GM18520 (cell line): ENCODE results near the gene DNAJB6.
"Not testable (repeated sequence)": the region's sequence is repeated elsewhere in the genome, so short reads cannot be mapped to it uniquely, and the experiment has no call there.

Experiments used
- ATAC-seq: cut with Tn5 transposase; IDR thresholded peaks from one replicate; pipeline ENCODE4 v1.9.1; 2021; ENCODE audit not compliant: unreplicated experiment

The DNAJB6 gene

DNA sequence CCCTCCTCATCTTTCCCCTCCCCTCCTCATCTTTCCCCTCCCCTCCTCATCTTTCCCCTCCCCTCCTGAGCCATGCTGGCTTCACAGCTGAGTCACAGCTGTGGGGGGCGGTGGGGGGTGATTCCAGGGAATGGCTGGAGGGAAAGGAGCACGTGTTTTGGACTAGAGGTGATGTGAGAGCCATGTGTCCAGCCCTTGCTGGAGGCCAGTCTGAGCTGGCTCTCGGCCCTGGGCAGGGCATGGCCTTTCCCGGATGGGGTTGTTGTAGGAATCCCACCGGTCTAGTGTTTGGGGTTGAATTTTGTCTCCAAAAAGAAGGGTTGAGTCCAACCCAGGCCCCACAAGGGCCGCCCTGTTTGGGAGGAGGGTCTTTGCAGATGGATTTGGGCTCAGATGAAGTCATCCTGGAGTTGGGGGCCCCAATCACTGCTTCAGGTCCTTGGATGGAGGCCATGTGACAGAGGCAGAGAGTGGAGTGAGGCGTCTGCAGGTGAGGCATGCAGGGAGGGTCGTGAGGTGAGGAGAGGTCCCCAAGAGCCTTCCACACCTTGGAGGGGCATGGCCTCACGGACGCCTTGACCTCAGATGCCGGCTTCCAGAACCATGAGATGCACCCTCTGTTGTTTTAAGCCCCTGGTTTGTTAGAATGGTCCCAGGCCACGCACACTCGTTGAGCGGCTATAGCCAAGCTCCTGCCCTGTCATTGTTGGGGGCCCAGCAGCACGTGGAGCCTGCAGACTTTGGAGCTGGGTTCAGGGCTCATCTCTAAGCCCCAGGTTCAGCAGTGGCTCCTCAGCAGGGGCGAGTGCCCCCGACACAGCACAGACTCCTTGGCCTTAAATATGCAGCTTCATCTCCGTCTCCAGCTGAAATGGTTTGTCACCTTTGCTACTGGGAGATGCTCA, 101.6 kb downstream of the DNAJB6 start:
- no peak for ATAC-seq

DNA sequence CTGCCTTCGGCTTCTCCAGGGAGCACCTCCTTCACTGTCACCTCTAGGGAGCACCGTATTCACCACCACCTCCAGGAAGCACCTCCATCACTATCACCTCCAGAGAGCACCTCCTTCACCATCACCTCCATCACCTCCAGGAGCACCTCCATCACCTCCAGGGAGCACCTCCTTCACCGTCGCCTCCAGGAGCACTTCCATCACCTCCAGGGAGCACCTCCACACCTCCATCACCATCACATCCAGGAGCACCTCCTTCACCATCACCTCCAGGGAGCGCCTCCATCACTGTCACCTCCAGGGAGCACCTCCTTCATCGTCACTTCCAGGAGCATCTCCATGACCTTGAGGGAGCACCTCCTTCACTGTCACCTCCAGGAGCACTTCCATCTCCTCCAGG, 102.3 kb downstream of the DNAJB6 start:
- ATAC-seq, result no peak

DNA sequence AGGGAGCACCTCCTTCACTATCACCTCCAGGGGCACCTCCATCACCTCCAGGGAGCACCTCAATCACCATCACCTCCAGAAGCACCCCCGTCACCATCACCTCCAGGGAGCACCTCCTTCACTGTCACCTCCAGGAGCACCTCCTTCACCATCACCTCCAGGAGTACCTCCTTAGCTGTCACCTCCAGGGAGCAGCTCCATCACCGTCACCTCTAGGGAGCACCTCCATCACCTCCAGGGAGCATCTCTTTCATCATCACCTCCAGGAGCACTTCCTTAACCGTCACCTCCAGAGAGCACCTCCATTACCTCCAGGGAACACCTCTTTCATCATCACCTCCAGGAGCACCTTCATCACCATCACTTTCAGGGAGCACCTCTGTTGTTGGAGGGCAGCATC, 103.0 kb downstream of the DNAJB6 start:
- ATAC-seq, result no peak

DNA sequence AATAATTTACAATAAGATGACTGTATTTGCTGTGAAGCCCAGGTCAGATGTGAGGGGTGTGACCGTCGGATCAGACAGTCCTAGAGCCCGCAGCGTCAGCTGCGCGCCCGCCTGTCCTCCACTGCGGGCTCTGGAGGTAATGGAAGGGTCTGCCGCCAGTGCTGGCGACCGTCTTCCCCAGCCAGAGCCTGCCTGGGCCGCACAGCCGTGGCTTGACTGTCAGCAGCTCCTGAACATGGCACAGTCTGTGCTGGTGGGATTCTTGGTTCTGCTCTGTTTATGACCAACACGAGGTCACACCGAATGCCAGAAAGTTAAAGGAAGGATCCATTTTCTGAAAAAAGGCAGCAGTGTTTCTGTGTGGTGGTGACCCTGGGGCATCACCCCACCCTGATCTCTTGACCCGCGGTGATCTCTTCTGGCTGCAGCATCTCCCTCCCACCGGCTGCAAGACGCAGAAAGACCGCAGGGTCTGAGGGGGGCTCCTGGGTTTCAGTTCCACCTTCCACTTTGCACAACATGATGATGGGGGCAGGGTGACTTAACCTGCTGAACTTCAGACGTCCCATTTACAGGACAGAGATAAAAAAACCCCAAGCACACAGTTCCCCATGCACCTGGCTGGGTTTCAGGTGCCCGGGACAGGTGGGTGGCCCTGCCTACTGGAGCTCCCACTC, 103.7 kb downstream of the DNAJB6 start:
- ATAC-seq, result no peak

DNA sequence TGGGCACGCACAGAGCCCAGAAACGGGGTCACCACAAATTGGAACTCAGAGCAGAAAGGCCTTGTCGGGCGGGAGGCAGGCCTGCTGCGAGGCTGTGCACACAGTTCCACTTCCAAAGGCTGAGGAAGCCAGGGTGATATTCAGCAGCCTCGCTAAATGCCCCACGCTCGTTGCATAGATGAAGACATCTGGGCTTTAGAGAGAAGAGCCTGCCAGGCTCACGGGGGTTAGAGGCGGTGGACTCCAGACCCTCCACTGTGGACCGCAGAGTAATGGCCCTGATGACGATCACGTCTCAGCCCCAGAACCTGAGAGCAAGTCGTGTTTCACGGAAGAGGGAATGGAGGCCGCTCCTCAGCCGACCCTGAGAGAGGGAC, 104.2 kb downstream of the DNAJB6 start:
- ATAC-seq, result no peak

DNA sequence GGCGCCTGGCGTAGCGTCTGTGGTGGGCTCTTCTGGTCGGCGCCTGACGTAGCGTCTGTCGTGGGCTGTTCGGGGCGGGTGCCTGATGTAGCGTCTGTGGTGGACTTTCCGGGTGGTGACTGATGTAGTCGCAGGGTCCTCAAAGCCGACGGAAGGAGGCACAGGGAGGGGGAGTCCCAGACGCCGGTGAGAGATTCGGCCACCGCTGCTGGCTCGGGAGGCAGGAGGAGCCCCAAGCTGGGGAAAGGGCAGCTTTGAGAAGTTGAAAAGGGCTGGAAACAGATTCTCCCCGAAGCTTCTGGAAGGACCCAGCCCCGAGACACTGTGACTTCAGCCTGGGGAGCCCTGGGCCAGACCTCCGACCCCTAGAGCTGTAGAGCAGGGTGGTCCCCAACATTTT, 105.7 kb downstream of the DNAJB6 start:
- ATAC-seq, result no peak

DNA sequence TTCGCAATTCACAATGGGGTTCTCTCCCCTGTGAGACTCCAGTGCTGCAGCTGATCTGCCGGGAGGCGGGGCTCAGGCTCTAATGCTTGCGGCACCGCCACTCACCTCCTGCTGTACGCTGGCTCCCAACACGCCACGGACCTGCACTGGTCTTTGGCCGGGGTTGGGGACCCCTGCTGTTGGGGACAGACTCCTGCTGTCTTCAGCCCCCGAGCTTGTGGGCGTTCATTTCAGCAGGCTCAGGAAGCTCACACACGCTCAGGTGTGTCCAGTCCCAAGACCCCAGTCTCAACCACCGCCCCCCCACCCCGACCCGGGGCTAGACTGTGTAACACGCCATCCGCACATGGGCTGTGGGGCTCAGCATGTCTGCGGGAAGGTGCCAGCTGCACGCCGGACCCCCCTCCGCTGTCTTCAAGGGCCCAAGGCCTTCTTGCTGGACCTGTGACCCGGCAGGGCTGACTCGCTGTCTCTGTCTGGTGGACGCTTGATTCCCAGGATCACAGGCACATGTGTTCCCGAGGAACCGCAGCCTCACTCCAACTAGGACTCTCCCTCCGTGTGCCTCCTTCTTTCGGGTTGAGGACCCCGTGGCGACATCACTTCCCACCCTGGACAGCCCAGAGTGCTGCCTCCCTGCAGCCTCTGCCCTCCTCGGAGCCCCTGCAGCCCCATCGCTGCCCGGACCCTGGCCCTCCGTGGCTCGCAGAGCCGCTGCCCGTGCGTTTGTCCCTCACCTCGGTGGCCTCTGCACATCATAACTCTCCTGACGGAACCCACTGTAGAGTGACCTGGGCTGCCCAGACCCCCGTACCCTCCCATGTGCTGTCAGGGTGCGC, 106.4 kb downstream of the DNAJB6 start:
- no peak for ATAC-seq

DNA sequence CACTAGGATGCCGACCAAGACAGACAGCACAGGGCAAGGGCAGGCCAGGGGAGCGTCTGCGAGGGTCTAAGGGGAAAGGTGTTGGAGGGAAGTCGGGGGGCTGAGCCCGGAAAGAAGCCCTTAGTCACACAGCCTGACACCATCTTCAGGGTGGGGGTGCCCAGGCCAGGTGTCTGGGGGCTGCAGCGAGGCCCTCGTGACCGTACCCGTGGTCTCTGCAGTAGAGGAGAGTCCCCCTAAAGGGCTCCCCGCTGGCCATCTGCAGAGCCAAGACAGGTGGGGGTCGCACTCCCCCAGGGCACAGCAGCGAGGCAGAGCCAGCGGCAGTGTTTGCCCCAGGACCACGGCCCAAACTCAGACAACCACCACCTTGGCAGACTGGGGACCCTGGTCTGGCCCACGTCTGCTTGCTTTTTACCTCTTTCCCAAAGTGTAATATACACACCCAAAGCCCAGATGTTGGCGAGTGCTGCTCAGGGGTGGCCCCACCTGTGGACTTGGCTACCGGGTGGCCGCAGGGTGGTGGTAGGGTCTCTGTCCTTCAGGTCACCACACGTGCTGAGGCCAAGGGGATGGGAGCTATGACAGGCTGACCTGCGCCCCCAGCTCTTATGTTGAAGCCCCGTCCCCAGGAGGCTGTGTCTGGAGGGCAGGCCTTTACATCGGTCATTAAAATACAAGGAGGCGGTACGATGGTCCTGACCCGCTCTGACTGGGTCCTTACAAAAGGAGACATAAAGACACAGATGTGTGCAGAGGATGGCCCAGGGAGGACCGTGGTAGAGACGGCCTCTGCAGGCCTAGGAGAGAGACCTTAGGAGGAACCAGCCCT, 107.4 kb downstream of the DNAJB6 start:
- no peak for ATAC-seq

DNA sequence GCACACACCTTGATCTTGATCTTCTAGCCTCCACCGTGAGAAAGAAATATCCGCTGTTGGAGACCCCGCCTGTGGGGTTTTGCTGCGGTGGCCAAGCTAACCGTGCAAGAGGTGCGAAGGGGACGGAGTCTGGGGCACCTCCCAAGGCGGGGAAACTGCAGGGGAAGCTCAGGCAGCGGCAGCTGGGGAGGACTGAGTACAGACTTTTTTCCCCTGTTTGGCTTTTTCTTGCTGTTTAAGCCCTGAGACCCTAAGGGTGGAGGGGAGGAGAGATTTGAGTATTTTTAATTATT, 108.0 kb downstream of the DNAJB6 start:
- no peak for ATAC-seq

DNA sequence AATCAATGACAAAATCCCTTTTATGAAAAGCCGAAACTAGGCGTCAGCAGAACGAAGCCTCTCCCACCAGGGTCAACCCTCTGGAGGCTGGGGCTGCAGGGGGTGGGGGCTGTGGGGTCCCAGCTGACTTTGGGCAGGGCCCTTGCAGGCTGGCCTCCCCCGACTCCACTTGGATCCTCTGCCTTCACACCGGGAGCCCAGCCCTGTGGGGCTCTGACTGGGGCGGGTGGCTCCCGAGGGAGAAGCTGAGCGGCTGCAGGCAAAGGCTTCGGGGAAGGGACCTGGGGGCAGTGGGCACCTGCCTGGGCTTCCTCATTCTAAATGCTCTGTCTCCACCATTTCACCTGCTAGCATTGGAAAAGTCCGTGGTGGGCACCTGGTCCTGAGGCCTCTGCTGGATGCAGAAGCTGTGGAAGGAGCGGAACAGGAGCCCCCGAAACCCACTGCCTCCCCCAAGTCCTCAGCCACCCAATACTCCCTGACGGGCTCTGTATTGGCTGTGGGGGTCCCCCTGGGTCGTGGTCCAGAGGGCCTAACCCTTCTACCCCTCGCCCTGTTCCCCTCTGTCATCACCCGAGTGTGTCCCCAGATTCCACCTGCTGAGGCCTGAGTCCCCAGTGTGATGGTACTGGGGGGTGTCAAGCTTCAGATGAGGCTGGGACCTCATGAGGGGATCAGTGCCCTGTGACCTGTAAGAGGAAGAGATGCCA, 108.6 kb downstream of the DNAJB6 start:
- ATAC-seq, result no peak

DNA sequence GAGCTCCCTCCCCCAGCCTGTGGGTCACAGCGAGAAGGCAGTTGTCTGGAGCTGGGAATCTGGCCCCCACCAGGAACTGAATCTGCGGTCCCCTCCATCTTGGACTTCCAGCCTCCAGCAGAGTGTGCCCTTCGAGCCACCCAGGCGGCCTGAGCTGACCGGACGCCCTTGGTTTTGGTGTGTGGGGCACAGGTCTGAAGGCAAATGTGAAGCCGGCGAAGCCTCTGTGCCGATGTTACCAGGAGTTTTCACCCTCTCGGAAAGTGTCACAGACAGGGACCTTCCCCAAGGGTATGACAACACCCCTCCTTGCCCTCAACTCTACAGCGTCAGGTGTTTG, 109.1 kb downstream of the DNAJB6 start:
- no peak for ATAC-seq

DNA sequence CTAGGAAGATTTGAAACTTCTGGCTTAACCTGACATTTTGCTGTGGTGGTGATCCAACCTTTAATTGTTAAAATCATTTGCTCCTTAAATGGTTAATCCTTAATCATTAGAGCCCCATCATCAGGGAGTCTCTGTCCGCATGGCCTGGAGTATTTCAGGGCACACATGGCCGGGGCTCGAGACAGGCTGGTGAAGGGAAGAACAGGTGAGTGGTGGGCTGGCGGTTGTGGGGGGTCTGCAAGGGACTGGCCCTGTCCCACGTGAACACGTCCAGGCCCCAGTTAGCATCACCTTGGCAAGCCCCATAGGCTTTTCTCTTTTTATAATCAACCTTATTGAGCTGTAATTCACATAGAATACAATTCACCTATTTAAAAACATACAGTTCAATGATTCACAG, 109.5 kb downstream of the DNAJB6 start:
- no peak for ATAC-seq

DNA sequence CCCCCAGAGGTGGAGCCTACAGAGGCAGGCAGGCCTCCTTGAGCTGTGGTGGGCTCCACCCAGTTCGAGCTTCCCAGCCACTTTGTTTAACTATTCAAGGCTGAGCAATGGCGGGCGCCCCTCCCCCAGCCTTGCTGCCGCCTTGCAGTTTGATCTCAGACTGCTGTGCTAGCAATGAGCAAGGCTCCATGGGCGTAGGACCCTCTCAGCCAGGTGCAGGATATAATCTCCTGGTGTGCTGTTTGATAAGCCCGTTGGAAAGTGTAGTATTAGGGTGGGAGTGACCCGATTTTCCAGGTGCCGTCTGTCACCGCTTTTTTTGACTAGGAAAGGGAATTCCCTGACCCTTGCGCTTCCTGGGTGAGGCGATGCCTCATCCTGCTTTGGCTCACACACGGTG, 117.2 kb downstream of the DNAJB6 start:
- ATAC-seq, result not testable (repeated sequence)

DNA sequence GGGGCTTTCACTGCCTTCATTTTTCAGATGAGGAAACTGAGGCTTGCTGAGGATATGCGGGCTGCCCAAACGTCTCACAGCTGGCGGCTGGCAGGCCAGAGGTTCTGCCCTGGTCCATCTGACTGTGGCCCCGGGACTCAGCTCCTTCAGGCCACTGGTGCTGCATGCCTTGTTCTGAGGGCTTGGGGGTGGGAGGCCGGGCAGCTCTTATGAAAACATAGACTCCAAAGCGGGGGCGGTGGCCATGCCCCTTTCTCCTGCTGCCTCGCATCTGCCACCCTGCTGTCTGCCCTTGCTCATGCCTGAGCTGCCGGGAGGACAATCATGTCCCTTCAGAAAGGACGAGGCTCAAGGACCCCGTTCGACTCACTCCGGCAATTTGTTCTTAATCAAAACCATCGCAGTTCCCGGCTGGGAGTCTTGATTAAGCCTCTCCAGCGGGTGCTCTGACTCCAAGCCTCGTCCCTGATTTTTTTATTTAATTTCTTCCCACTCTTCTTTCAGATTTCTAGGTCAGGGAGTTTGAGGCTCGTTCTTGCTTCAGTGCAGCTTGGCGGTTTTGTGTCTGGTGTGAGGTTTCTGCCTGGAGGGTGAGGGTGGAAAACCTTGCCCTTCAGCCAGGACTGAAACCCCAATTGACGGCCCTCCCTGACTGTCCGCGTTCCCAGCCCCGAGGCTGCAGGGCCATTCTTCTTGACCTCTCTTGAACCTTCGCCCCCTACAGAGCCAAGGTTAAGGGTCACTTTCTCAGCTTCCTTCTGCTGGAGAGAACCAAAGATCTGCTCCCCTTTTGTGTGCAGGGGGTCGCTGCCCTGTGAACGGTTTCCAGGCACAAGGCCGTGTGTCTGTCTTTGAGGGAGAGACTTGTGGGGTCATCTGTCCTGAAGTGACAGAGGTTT, 120.8 kb downstream of the DNAJB6 start:
- no peak for ATAC-seq

DNA sequence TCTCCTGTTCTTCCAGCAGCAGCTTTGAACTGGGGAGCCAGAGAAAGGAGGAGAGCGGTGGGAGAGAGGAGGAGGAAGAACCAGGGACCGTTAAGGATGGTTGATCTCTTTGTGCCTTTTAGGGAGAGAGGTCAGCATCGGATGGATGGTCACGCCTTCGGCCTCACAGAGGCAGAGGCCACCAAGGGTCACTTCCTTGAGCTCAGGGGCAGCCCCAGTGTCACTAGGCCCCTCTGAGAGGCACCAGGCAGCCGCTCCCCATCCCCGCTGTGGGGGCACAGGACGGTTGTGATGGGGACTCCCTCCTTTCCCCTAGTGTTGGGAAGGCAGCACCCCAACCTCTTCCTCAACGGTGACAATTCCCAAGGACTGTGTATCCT, 121.4 kb downstream of the DNAJB6 start:
- no peak for ATAC-seq

DNA sequence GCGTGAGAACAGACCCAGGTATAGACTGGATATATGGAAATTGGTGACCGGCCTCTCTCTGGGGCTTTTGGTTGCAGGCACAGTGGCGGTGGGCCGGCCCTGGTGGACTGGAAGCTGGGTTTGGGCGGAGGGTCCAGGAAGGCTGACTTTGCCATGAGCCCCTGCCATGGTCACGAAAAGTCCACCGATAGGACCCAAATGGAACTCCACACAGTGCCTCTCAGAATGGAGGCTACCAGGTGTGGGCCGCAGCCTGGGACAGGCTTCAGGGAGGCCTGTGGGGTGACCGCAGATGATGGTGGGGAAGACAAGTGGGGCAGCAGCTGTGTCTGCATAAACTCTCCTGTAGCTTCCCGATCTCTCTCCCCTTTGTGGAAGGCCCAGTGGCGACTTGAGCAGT, 123.2 kb downstream of the DNAJB6 start:
- ATAC-seq, result no peak

DNA sequence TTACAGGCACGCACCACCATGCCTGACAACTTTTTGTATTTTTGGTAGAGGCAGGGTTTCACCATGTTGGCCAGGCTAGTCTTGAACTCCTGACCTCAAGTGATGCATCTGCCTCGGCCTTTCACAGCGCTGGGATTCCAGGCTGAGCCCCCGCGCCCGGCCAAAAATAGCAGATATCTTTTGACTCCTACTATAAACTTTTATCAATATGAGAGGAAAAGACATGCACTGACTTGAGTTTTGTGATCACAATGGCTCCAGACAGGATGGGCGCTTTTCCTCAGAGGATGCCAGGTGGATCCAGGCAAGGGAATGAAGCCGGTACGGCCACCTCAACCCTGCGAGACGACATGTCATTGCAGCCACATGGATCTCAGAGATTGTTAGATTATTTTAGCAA, 123.9 kb downstream of the DNAJB6 start:
- no peak for ATAC-seq

DNA sequence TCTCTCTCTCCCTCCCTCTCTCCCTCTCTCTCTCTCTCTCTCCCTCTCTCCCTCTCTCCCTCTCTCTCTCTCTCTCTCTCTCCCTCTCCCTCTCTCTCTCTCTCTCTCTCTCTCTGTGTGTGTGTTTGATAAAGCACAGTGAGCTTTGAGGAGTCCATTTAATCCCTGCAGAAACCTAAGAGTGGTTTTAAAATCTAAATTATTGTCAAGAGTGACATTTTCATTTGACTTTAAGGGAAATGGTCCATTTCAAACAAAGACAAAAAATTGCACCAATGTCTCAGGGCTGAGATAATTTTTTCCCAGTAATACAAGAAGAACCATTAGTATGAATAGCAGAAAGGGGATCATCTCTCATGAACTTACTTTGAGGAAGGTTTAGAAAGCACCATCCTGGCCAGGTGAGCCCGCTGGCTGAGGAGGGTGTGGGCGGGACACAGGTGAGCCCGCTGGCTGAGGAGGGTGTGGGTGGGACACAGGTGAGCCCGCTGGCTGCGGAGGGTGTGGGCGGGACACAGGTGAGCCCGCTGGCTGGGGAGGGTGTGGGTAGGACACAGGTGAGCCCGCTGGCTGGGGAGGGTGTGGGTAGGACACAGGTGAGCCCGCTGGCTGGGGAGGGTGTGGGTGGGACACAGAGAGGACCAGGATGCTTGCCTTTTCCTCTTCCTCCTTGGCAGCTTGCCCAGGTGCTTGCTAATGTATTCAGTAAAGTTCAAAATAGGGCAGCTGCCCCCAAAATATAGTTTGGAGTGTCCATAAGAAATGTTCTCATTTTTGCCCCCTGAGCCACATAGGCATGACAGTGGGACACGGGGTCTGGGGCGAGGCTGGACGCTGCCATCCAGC, 125.0 kb downstream of the DNAJB6 start:
- ATAC-seq, result no peak

DNA sequence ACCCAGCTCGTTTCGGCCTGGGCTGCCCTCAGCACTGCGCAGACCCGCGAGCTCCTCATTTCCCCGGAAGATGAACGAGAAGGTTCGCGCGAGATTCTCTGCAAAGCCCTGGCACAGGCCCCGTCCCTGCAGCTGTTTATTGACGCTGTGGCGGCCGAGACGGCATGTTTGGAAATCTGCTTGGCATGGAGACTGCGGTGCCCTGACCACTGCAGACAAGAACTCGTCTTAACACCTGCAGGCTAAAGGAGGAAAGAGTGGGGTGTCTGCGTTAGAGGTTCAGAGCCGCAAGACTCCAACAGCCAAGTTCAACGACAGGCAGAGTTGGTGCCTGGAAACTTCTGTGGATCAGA, 125.6 kb downstream of the DNAJB6 start:
- ATAC-seq, result no peak
